ENCODE results near the gene MAGEA12.
"Not testable (repeated sequence)": the region's sequence is repeated elsewhere in the genome, so short reads cannot be mapped to it uniquely, and the experiment has no call there.

DNA sequence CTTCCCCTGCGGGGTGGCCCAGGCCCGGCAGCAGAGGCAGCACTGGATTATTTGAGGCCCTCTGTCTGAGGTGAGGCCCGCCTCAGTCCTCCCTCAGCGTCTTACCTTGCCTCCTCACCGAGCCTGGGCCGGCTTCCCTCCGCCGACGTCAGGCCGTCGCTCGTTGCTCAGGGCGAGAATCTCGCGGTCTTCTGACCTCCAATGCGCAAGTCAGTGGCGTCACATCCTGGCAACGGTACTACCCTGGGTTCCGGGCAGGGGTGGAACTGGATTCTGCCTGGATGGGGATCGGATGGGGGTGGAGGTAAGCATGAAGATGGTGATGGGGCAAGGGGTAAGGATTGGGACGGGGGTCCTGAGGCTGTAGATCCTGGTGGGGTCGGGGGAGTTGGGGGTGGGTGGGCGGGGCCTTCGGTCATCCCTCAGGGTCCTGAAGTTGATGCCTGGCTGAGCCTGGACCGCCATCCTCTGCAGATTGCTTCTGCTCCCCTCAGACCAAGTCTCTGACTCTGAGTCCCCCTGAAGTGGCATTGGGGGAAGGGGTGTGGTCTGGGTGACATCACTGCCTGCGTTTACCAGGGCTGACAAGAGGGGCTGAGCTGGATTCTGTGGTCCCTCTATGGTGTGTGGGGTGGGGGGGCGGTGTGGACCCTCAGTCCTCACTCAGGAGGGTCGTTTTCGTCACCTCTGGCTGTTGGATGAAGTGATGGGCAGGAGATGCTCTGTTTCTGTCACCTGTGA lies 36.2 kb downstream of the MAGEA12 start, which contains the start of gene MAGEA6:
- TF ChIP-seq, protein P1, sequence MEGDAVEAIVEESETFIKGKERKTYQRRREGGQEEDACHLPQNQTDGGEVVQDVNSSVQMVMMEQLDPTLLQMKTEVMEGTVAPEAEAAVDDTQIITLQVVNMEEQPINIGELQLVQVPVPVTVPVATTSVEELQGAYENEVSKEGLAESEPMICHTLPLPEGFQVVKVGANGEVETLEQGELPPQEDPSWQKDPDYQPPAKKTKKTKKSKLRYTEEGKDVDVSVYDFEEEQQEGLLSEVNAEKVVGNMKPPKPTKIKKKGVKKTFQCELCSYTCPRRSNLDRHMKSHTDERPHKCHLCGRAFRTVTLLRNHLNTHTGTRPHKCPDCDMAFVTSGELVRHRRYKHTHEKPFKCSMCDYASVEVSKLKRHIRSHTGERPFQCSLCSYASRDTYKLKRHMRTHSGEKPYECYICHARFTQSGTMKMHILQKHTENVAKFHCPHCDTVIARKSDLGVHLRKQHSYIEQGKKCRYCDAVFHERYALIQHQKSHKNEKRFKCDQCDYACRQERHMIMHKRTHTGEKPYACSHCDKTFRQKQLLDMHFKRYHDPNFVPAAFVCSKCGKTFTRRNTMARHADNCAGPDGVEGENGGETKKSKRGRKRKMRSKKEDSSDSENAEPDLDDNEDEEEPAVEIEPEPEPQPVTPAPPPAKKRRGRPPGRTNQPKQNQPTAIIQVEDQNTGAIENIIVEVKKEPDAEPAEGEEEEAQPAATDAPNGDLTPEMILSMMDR (IDR thresholded peaks at IDR 0.05): not testable (repeated sequence)
- not testable (repeated sequence) for TF ChIP-seq POLR2A (IDR thresholded peaks at IDR 0.05); POLR2AphosphoS5 (IDR thresholded peaks at IDR 0.05; ENCODE audit: insufficient read depth in 1 of 2, low read depth in 1 of 2)

Measured in vagina (tissue), 2 donors.